GM23248 (cell line): Measurements from ENCODE around the gene CEMIP2.

ENCODE experiments used
- EZH2 ChIP-seq: fragments of 200-600 bp; sonication (generic); IDR thresholded peaks from 2 replicates; pipeline ENCODE4 v1.6.1; 2018; ENCODE audit warnings: antibody characterized with exemption, mild to moderate bottlenecking; ENCODE audit not compliant: insufficient read depth, poor library complexity, severe bottlenecking
- EZH2phosphoT487 ChIP-seq: fragments of 200-600 bp; sonication (generic); IDR thresholded peaks from 2 replicates; pipeline ENCODE4 v1.6.1; 2018; ENCODE audit warnings: antibody characterized with exemption, moderate library complexity, mild to moderate bottlenecking, low read depth; ENCODE audit not compliant: insufficient read depth

GRCh38 chr9:71748280-71748743 is 20.0 kb downstream of the CEMIP2 start:
- TF ChIP-seq EZH2, result no peak
- TF ChIP-seq EZH2phosphoT487, result no peak
